Measurements from ENCODE around the gene AGAP2.

GRCh38 chr12:57777367-57777766 lies 38.8 kb upstream of the AGAP2 start:
- TF ChIP-seq CTCF (IDR thresholded peaks at IDR 0.05) (no peak), POLR2AphosphoS5 (IDR thresholded peaks at IDR 0.05) (no peak)

All from esophagus muscularis mucosa (tissue), 3 donors.